ENCODE results near the gene SLC2A9. TPM values are rescaled to one million over a fixed set of nuclear protein-coding genes. Genes with fewer than 3 reads are reported as not detected.

SLC2A9 gene
- total RNA-seq, 6 donors from 2014 or later, result 5.4 to 25.1 (median 13.0) TPM

GRCh38 chr4:9877123-9877522, 144.2 kb downstream of the SLC2A9 start:
- H3K27ac ChIP-seq, result no peak overlapping the region
- no peak overlapping the region for H3K4me3 ChIP-seq
- no peaks in the 10 kb centered on the region for H3K36me3 ChIP-seq
- H3K4me1 ChIP-seq, result no peaks in the 10 kb centered on the region
- H3K27me3 ChIP-seq, result no peaks in the 10 kb centered on the region
- ATAC-seq (ENCODE audit: low FRiP score in 2 of 2) (no peak), DNase-seq (no peak)
- 56 to 63% methylated on average over 3 of the region's 3 CpGs for WGBS, 2 donors
- TF ChIP-seq CTCF (IDR thresholded peaks at IDR 0.05) (no peak), POLR2AphosphoS5 (IDR thresholded peaks at IDR 0.05) (no peak), POLR2A (IDR thresholded peaks at IDR 0.05) (no peak), EP300 (IDR thresholded peaks at IDR 0.05) (no peak)
- H3K9me3 ChIP-seq, result no peaks in the 10 kb centered on the region

GRCh38 chr4:9875516-9875915, 145.8 kb downstream of the SLC2A9 start:
- H3K36me3 ChIP-seq, result no peaks in the 10 kb centered on the region
- 60 to 71% methylated on average over 1 of the region's 1 CpG for WGBS, 2 donors
- H3K27ac ChIP-seq, result no peak overlapping the region
- DNase-seq, result no peak
- no peaks in the 10 kb centered on the region for H3K4me1 ChIP-seq
- H3K9me3 ChIP-seq, result no peaks in the 10 kb centered on the region
- TF ChIP-seq CTCF (IDR thresholded peaks at IDR 0.05) (no peak), POLR2AphosphoS5 (IDR thresholded peaks at IDR 0.05) (no peak), POLR2A (IDR thresholded peaks at IDR 0.05) (no peak), EP300 (IDR thresholded peaks at IDR 0.05) (no peak)
- H3K27me3 ChIP-seq, result no peaks in the 10 kb centered on the region
- ATAC-seq (ENCODE audit: low FRiP score in 2 of 2), result peak in 1 of 2 donors; percentile 35
- no peak overlapping the region for H3K4me3 ChIP-seq

- Histone ChIP-seq H3K27me3 (no peaks in the 10 kb centered on the region), H3K9me3 (no peaks in the 10 kb centered on the region), H3K27ac (no peak overlapping the region), H3K4me1 (no peaks in the 10 kb centered on the region), H3K36me3 (no peaks in the 10 kb centered on the region), H3K4me3 (no peak overlapping the region)
- TF ChIP-seq CTCF (IDR thresholded peaks at IDR 0.05) (no peak), POLR2AphosphoS5 (IDR thresholded peaks at IDR 0.05) (no peak), POLR2A (IDR thresholded peaks at IDR 0.05) (no peak), EP300 (IDR thresholded peaks at IDR 0.05) (no peak)
- WGBS, 2 donors, result 93 to 97% methylated on average over 4 to 5 of the region's 5 CpGs
- ATAC-seq (ENCODE audit: low FRiP score in 2 of 2), result no peak
- DNase-seq, result no peak
These were observed 146.9 kb downstream of the SLC2A9 start for GRCh38 chr4:9874385-9874784.

- Histone ChIP-seq H3K36me3 (no peaks in the 10 kb centered on the region), H3K27ac (no peak overlapping the region), H3K27me3 (no peaks in the 10 kb centered on the region), H3K4me3 (no peak overlapping the region), H3K9me3 (no peaks in the 10 kb centered on the region), H3K4me1 (no peaks in the 10 kb centered on the region)
- no peak for DNase-seq
- no peak for ATAC-seq (ENCODE audit: low FRiP score in 2 of 2)
- TF ChIP-seq EP300 (IDR thresholded peaks at IDR 0.05), result no peak
- TF ChIP-seq POLR2A (IDR thresholded peaks at IDR 0.05), result no peak
- TF ChIP-seq POLR2AphosphoS5 (IDR thresholded peaks at IDR 0.05), result peak in 1 of 2 donors; percentile 38
- no peak for TF ChIP-seq CTCF (IDR thresholded peaks at IDR 0.05)
- 56 to 69% methylated on average over 10 of the region's 10 CpGs for WGBS, 2 donors
These were observed 151.0 kb downstream of the SLC2A9 start for GRCh38 chr4:9870165-9870790.
